ENCODE results near the gene DNAJB1. TPM values are rescaled to one million over a fixed set of nuclear protein-coding genes. Genes with fewer than 3 reads are reported as not detected.

DNAJB1 gene
- total and polyA plus RNA-seq, 2 of the 13 experiments (the other 11 are each of a cell fraction or from before 2014, with no cell fraction given): 87.5 to 97.3 TPM

- no TSS peak for BruUV-seq (replicated peaks)
- peaks cover 79% of the 10 kb centered on the region for H3K4me1 ChIP-seq (ENCODE audit: insufficient read depth, low read length)
- ATAC-seq (no peak), DNase-seq (ENCODE audit: low spot score) (no peak), FAIRE-seq (no peak)
- intact Hi-C loops (cut with micrococcal nuclease; ENCODE audit: unreplicated experiment): no loop called here
- H3K27me3 ChIP-seq (ENCODE audit: control insufficient read depth in 1 of 2, insufficient read depth in 2 of 2, low read length in 2 of 2): no peaks in the 10 kb centered on the region; a peak in 1 of 5 replicates
- peaks cover 9 to 26% of the 10 kb centered on the region in 2 experiments for H3K36me3 ChIP-seq (replicated peaks in 1 of 2; ENCODE audit: control insufficient read depth in 1 of 2, insufficient read depth in 2 of 2, low read length in 2 of 2)
- CTCF ChIA-PET (ENCODE audit: low intra/inter-chr PET ratio, low total read pairs): no interaction called here
- H2AFZ ChIP-seq (ENCODE audit: low read length): no peak overlapping the region
- no peaks in the 10 kb centered on the region for H3K9me3 ChIP-seq (ENCODE audit: low read length)
- peaks cover 35% of the 10 kb centered on the region for H4K20me1 ChIP-seq (ENCODE audit: insufficient read depth, low read length)
- H3K4me2 ChIP-seq (ENCODE audit: low read depth, low read length): peak overlapping the region; percentile 96
- WGBS (ENCODE audit: low lambda C conversion rate): 20% methylated on average over 3 of the region's 15 CpGs
- H3K4me3 ChIP-seq (replicated peaks in 1 of 3; ENCODE audit: insufficient read depth in 1 of 3, low read depth in 2 of 3, low read length in 3 of 3): peak overlapping the region; percentile 91 to 98 (median 92)
- peak overlapping the region; percentile 98 for H3K9ac ChIP-seq (ENCODE audit: insufficient read depth, low read depth, low read length)
- H3K27ac ChIP-seq (ENCODE audit: extremely low read length, insufficient read depth, low read length): peak overlapping the region; percentile 91
- peaks cover 39% of the 10 kb centered on the region for H3K79me2 ChIP-seq (ENCODE audit: insufficient read depth, low read length)
- POLR2A ChIA-PET: interaction anchor here (0.7 to 5.8 kb wide), 5 partner anchors 9 to 56 kb away, joined by 3 to 123 read pairs (median 11); partner anchors contain the start of genes GIPC1 and NDUFB7
- in situ Hi-C loops (cut with HindIII; ENCODE audit: extremely low pct_ligation_motif_present, low pct_unique_long_range_greater_than_20kb): no loop called here
- peak; percentile 34 for TF ChIP-seq CTCF (CRISPR knock-in tag; IDR thresholded peaks at IDR 0.05)
- no peak for TF ChIP-seq ZBTB8A (CRISPR knock-in tag; IDR thresholded peaks at IDR 0.05; ENCODE audit: borderline replicate concordance, low read depth)
- peak; percentile 12; the same call in 1 of the 2 replicates for TF ChIP-seq SALL1 (CRISPR knock-in tag; IDR thresholded peaks at IDR 0.05)
- TF ChIP-seq GABPA (IDR thresholded peaks at IDR 0.05; ENCODE audit: low read depth, low read length): no peak
- no peak for TF ChIP-seq GABPA (CRISPR knock-in tag; IDR thresholded peaks at IDR 0.05; ENCODE audit: low read depth)
- TF ChIP-seq PRMT3 (CRISPR knock-in tag; IDR thresholded peaks at IDR 0.05; ENCODE audit: borderline replicate concordance, low read depth): no peak
- peak; percentile 39; the same call in 1 of the 2 replicates for TF ChIP-seq ZNF687 (CRISPR knock-in tag; IDR thresholded peaks at IDR 0.05)
- 0 out of 2 replicates have a peak, but pooled peaks have one; percentile 25 for TF ChIP-seq POLR2G (IDR thresholded peaks at IDR 0.05; ENCODE audit: low read depth, low read length)
- 0 out of 2 replicates have a peak, but pooled peaks have one; percentile 64 for TF ChIP-seq FIP1L1 (IDR thresholded peaks at IDR 0.05; ENCODE audit: borderline replicate concordance, insufficient read depth, low read depth, low read length)
- TF ChIP-seq KMT2A (CRISPR knock-in tag; IDR thresholded peaks at IDR 0.05): 0 out of 2 replicates have a peak, but pooled peaks have one; percentile 20
- TF ChIP-seq MXD4 (CRISPR knock-in tag; IDR thresholded peaks at IDR 0.05): no peak
- TF ChIP-seq SAP130 (CRISPR knock-in tag; IDR thresholded peaks at IDR 0.05; ENCODE audit: low read depth): peak; percentile 11; the same call in 1 of the 2 replicates
- no peak for TF ChIP-seq MYPOP (CRISPR knock-in tag; IDR thresholded peaks at IDR 0.05)
- no peak for TF ChIP-seq ZNF772 (CRISPR knock-in tag; IDR thresholded peaks at IDR 0.05)
- TF ChIP-seq ZNF782 (CRISPR knock-in tag; IDR thresholded peaks at IDR 0.05; ENCODE audit: borderline replicate concordance): no peak
- TF ChIP-seq GATAD2A (CRISPR knock-in tag; IDR thresholded peaks at IDR 0.05): no peak
Observed at GRCh38 chr19:14516048-14516534, 2.1 kb downstream of the DNAJB1 start.
